ENCODE data around the gene SLC13A2. TPM values are rescaled to one million over a fixed set of nuclear protein-coding genes. Genes with fewer than 3 reads are reported as not detected.
"Not testable (repeated sequence)": the region's sequence is repeated elsewhere in the genome, so short reads cannot be mapped to it uniquely, and the experiment has no call there.

Gene SLC13A2, protein sequence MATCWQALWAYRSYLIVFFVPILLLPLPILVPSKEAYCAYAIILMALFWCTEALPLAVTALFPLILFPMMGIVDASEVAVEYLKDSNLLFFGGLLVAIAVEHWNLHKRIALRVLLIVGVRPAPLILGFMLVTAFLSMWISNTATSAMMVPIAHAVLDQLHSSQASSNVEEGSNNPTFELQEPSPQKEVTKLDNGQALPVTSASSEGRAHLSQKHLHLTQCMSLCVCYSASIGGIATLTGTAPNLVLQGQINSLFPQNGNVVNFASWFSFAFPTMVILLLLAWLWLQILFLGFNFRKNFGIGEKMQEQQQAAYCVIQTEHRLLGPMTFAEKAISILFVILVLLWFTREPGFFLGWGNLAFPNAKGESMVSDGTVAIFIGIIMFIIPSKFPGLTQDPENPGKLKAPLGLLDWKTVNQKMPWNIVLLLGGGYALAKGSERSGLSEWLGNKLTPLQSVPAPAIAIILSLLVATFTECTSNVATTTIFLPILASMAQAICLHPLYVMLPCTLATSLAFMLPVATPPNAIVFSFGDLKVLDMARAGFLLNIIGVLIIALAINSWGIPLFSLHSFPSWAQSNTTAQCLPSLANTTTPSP
- total RNA-seq, result not detected
- total RNA-seq (2013), result not detected
- total RNA-seq, result 0 reads per million in 29 experiments

DNA sequence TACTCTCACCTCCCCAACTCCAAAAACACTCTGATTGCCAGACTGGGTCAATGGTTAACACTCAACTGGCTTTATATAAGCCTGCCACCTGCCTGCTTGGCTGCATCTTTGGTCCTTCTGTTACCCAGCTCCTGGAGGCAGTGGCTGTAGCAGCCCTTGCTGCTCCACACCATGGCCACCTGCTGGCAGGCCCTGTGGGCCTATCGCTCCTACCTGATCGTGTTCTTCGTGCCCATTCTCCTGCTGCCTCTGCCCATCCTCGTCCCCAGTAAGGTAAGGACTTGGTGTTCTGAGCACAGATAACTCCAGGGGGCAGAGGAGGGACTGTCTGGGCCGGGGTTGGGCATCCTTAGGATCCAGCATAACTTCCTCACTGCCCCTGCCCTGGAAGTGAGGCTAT lies at the start of gene SLC13A2:
Gene SLC13A2, plus strand, starts transcription at position 103 of the 400 bp plus-strand sequence. Its CDS starts 69 bp downstream, at position 172.
- no peaks in the 10 kb centered on the region for H3K36me3 ChIP-seq (ENCODE audit: control insufficient read depth in 2 of 2, extremely low read depth in 1 of 2, insufficient read depth in 1 of 2, low read length in 1 of 2)
- H3K4me3 ChIP-seq (ENCODE audit: control insufficient read depth in 1 of 2, extremely low read depth in 1 of 2, low read length in 1 of 2), result no peak within 1 kb of the TSS
- ChIA-PET POLR2A (no interaction called here), CTCF (no interaction called here)
- peaks cover 0 to 4% of the 10 kb centered on the region in 2 donors for H3K27me3 Mint-ChIP-seq
- H3K4me3 Mint-ChIP-seq, result no peak within 1 kb of the TSS
- no peaks in the 10 kb centered on the region for H3K9me3 ChIP-seq
- H3K4me1 ChIP-seq (ENCODE audit: control insufficient read depth in 1 of 2, extremely low read depth in 1 of 2, insufficient read depth in 2 of 2, low read length in 2 of 2), result peaks cover 3 to 9% of the 10 kb centered on the region in 2 experiments
- no peaks in the 10 kb centered on the region for H3K27me3 ChIP-seq (replicated peaks in 1 of 2; ENCODE audit: control insufficient read depth in 2 of 2, extremely low read depth in 1 of 2, insufficient read depth in 2 of 2, low read length in 1 of 2)
- H3K27ac Mint-ChIP-seq, result no peak within 1 kb of the TSS
- peaks cover 7 to 18% (median 18%) of the 10 kb centered on the region in 3 donors for H3K4me1 Mint-ChIP-seq
- DNase-seq (no peak), ATAC-seq (replicated peaks in 1 of 4) (no peak)
- no peaks in the 10 kb centered on the region for H3K9me3 Mint-ChIP-seq
- WGBS (ENCODE audit: insufficient coverage), result 83% methylated on average over 3 of the region's 5 CpGs
- H3K36me3 Mint-ChIP-seq, result no peaks in the 10 kb centered on the region
- H3K27ac ChIP-seq (ENCODE audit: low read length), result no peak within 1 kb of the TSS

DNA sequence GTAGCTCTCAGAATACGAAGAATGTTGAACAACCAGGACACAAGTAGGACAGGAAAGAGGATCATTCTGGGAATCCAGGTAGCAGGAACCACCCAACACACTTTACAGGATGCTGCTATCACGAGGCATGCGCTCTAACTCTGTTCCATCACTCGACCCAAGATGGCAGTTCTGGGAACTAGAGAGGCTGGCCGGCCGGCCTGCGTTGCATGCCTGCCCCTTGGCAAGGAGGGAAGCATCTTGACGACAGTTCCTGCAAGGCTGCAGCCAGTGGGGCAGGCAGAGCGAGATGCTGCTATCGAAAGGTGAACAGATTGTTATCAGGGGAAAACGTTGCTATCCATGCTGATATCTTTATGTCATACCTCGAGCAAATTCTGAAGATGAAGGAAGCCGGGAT lies 48.2 kb upstream of the SLC13A2 start:
- Histone ChIP-seq H3K27ac (ENCODE audit: low read length) (no peak overlapping the region), H3K4me3 (ENCODE audit: control insufficient read depth in 1 of 2, extremely low read depth in 1 of 2, low read length in 1 of 2) (no peak overlapping the region), H3K9me3 (no peaks in the 10 kb centered on the region), H3K36me3 (ENCODE audit: control insufficient read depth in 2 of 2, extremely low read depth in 1 of 2, insufficient read depth in 1 of 2, low read length in 1 of 2) (no peaks in the 10 kb centered on the region), H3K4me1 (ENCODE audit: control insufficient read depth in 1 of 2, extremely low read depth in 1 of 2, insufficient read depth in 2 of 2, low read length in 2 of 2) (no peaks in the 10 kb centered on the region), H3K27me3 (replicated peaks in 1 of 2; ENCODE audit: control insufficient read depth in 2 of 2, extremely low read depth in 1 of 2, insufficient read depth in 2 of 2, low read length in 1 of 2) (peaks cover 0 to 16% of the 10 kb centered on the region in 2 experiments)
- ChIA-PET POLR2A (no interaction called here), CTCF (interaction anchor here in 1 of 2 donors (0.6 kb wide), 1 partner anchor 278 kb away, joined by 6 read pairs; no protein-coding TSS in a partner anchor)
- H3K27me3 Mint-ChIP-seq, result peaks cover 1 to 4% of the 10 kb centered on the region in 2 donors
- no peaks in the 10 kb centered on the region for H3K36me3 Mint-ChIP-seq
- DNase-seq (no peak), ATAC-seq (replicated peaks in 1 of 4) (no peak)
- no peaks in the 10 kb centered on the region for H3K9me3 Mint-ChIP-seq
- WGBS (ENCODE audit: insufficient coverage), result 80% methylated on average over 12 of the region's 13 CpGs
- no peak overlapping the region for H3K27ac Mint-ChIP-seq
- H3K4me3 Mint-ChIP-seq, result no peak overlapping the region
- no peaks in the 10 kb centered on the region for H3K4me1 Mint-ChIP-seq

DNA sequence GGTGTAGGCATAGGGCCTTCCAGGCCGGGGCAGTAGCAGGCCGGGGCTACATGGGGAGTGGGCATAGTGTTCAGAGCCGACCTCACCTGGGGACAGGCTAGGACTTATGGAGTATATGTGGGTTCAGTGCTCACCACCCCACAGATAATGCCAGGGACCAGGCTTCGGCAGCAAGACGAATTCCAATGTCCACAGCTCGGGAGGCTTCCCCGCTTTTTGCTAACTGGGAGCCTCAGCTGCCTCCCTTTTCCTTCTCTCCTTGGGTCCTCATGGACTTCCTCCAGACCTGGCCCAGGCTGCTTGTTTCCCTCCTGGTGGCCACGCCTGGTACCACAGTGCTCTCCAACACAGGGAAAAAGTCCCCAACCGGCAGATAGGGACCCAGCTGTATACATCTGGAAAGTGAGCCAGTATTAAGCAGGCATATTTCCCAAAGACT lies 47.3 kb upstream of the SLC13A2 start:
- no peak overlapping the region for H3K27ac Mint-ChIP-seq

DNA sequence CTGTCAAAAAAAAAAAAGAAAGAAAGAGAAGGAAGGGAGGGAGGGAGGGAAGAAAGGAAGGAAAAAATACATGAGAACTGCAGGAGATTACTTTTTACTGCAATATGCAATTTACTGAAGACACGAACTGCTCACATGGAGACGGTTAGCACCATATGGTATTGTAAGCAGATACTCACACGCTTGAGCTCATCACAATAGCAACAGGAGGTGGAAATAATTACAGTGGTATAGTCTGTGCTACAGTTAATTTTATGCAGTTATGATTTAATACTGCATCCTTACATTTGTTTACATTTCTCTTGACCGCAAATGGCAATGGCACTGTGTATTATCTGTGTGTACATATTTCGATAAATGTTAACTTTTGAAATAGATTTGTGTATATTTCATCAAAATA lies 46.1 kb upstream of the SLC13A2 start:
- POLR2A ChIA-PET, result no interaction called here
- CTCF ChIA-PET, result no interaction called here
- WGBS (ENCODE audit: insufficient coverage), result 100% methylated on average over 2 of the region's 5 CpGs

More for the DNA sequence above, 47.3 kb upstream of the SLC13A2 start:
- Histone ChIP-seq H3K27me3 (replicated peaks in 1 of 2; ENCODE audit: control insufficient read depth in 2 of 2, extremely low read depth in 1 of 2, insufficient read depth in 2 of 2, low read length in 1 of 2) (peaks cover 0 to 13% of the 10 kb centered on the region in 2 experiments), H3K36me3 (ENCODE audit: control insufficient read depth in 2 of 2, extremely low read depth in 1 of 2, insufficient read depth in 1 of 2, low read length in 1 of 2) (no peaks in the 10 kb centered on the region), H3K9me3 (no peaks in the 10 kb centered on the region), H3K4me3 (ENCODE audit: control insufficient read depth in 1 of 2, extremely low read depth in 1 of 2, low read length in 1 of 2) (no peak overlapping the region), H3K4me1 (ENCODE audit: control insufficient read depth in 1 of 2, extremely low read depth in 1 of 2, insufficient read depth in 2 of 2, low read length in 2 of 2) (no peaks in the 10 kb centered on the region), H3K27ac (ENCODE audit: low read length) (no peak overlapping the region)
- ATAC-seq (replicated peaks in 1 of 4) (no peak), DNase-seq (no peak)
- no peaks in the 10 kb centered on the region for H3K36me3 Mint-ChIP-seq
- H3K27me3 Mint-ChIP-seq, result peaks cover 1 to 4% of the 10 kb centered on the region in 2 donors
- CTCF ChIA-PET, result no interaction called here
- H3K9me3 Mint-ChIP-seq, result no peaks in the 10 kb centered on the region
- no peak overlapping the region for H3K4me3 Mint-ChIP-seq
- POLR2A ChIA-PET, result no interaction called here
- H3K4me1 Mint-ChIP-seq, result no peaks in the 10 kb centered on the region
- WGBS (ENCODE audit: insufficient coverage), result 80% methylated on average over 9 of the region's 9 CpGs

DNA sequence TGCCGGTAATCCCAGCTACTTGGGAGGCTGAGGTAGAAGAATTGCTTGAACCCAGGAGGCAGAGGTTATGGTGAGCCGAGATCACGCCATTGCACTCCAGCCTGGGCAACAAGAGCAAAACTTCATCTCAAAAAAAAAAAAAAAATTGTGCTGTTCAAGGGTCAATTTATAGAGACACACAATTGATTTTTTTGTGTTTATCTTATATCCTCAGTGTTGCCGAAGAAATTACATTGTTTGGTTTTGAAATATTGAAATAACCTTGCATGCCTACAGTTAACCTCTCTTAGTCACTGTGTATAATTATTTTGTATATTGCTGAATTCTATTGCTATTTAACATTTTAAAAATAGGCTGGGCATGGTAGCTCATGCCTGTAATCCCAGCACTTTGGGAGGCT lies 45.5 kb upstream of the SLC13A2 start:
- H3K9me3 Mint-ChIP-seq; H3K4me3 Mint-ChIP-seq; CTCF ChIA-PET; H3K9me3 ChIP-seq; H3K27ac Mint-ChIP-seq; H3K4me3 ChIP-seq (ENCODE audit: control insufficient read depth in 1 of 2, extremely low read depth in 1 of 2, low read length in 1 of 2); H3K36me3 Mint-ChIP-seq; H3K4me1 ChIP-seq (ENCODE audit: control insufficient read depth in 1 of 2, extremely low read depth in 1 of 2, insufficient read depth in 2 of 2, low read length in 2 of 2); H3K4me1 Mint-ChIP-seq; DNase-seq; H3K27ac ChIP-seq (ENCODE audit: low read length); POLR2A ChIA-PET; ATAC-seq (replicated peaks in 1 of 4); H3K36me3 ChIP-seq (ENCODE audit: control insufficient read depth in 2 of 2, extremely low read depth in 1 of 2, insufficient read depth in 1 of 2, low read length in 1 of 2): not testable (repeated sequence)
- WGBS (ENCODE audit: insufficient coverage), result no CpG with 5 or more reads among the region's 4 CpGs
- H3K27me3 ChIP-seq (replicated peaks in 1 of 2; ENCODE audit: control insufficient read depth in 2 of 2, extremely low read depth in 1 of 2, insufficient read depth in 2 of 2, low read length in 1 of 2), result peaks cover 0 to 15% of the 10 kb centered on the region in 2 experiments
- peaks cover 9 to 12% of the 10 kb centered on the region in 2 donors for H3K27me3 Mint-ChIP-seq

More for the DNA sequence above, 46.1 kb upstream of the SLC13A2 start:
- Mint-ChIP-seq H3K4me3 (no peak overlapping the region), H3K4me1 (no peaks in the 10 kb centered on the region), H3K27me3 (peaks cover 8 to 9% of the 10 kb centered on the region in 2 donors), H3K9me3 (no peaks in the 10 kb centered on the region), H3K36me3 (no peaks in the 10 kb centered on the region), H3K27ac (no peak overlapping the region)
- DNase-seq (no peak), ATAC-seq (replicated peaks in 1 of 4) (no peak)
- Histone ChIP-seq H3K4me1 (ENCODE audit: control insufficient read depth in 1 of 2, extremely low read depth in 1 of 2, insufficient read depth in 2 of 2, low read length in 2 of 2) (no peaks in the 10 kb centered on the region), H3K9me3 (no peaks in the 10 kb centered on the region), H3K27me3 (replicated peaks in 1 of 2; ENCODE audit: control insufficient read depth in 2 of 2, extremely low read depth in 1 of 2, insufficient read depth in 2 of 2, low read length in 1 of 2) (peaks cover 0 to 17% of the 10 kb centered on the region in 2 experiments), H3K4me3 (ENCODE audit: control insufficient read depth in 1 of 2, extremely low read depth in 1 of 2, low read length in 1 of 2) (no peak overlapping the region), H3K27ac (ENCODE audit: low read length) (no peak overlapping the region), H3K36me3 (ENCODE audit: control insufficient read depth in 2 of 2, extremely low read depth in 1 of 2, insufficient read depth in 1 of 2, low read length in 1 of 2) (no peaks in the 10 kb centered on the region)

DNA sequence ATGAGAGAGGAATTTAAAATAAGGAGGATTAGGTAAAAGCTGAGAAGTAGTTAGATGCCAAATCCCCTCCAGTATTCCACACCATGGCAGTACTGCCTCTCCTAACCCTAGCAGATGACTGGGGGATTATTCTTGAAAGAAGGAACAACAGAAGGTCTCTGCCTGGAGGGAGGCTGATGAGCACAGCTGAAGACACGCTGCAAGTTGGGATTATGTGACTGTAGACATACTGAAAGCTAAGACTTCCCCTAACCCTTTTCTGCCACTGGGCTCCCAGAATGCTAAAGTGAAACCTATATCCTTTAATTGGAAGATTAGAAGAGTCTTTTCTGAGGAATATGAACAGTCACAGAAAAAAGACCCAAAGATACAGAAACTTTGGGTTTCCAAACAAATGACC lies 39.7 kb upstream of the SLC13A2 start:
- CTCF ChIA-PET, result no interaction called here
- no peak overlapping the region for H3K27ac Mint-ChIP-seq
- H3K27me3 ChIP-seq (replicated peaks in 1 of 2; ENCODE audit: control insufficient read depth in 2 of 2, extremely low read depth in 1 of 2, insufficient read depth in 2 of 2, low read length in 1 of 2), result peaks cover 2 to 6% of the 10 kb centered on the region in 2 experiments
- no CpG with 5 or more reads among the region's 1 CpG for WGBS (ENCODE audit: insufficient coverage)
- no peak overlapping the region for H3K27ac ChIP-seq (ENCODE audit: low read length)
- H3K36me3 Mint-ChIP-seq, result no peaks in the 10 kb centered on the region
- no peaks in the 10 kb centered on the region for H3K9me3 Mint-ChIP-seq
- peaks cover 13 to 18% of the 10 kb centered on the region in 2 donors for H3K27me3 Mint-ChIP-seq
- DNase-seq (no peak), ATAC-seq (replicated peaks in 1 of 4) (no peak)
- H3K9me3 ChIP-seq, result no peaks in the 10 kb centered on the region
- no peaks in the 10 kb centered on the region for H3K4me1 Mint-ChIP-seq
- POLR2A ChIA-PET, result no interaction called here
- H3K4me3 Mint-ChIP-seq, result no peak overlapping the region
- no peak overlapping the region for H3K4me3 ChIP-seq (ENCODE audit: control insufficient read depth in 1 of 2, extremely low read depth in 1 of 2, low read length in 1 of 2)
- no peaks in the 10 kb centered on the region for H3K4me1 ChIP-seq (ENCODE audit: control insufficient read depth in 1 of 2, extremely low read depth in 1 of 2, insufficient read depth in 2 of 2, low read length in 2 of 2)
- H3K36me3 ChIP-seq (ENCODE audit: control insufficient read depth in 2 of 2, extremely low read depth in 1 of 2, insufficient read depth in 1 of 2, low read length in 1 of 2), result no peaks in the 10 kb centered on the region

All from T-cell (primary cell).